22Rv1 (cell line): Measurements from ENCODE around the gene ARID1B.

Experiments used
- CTCF ChIP-seq: fragments of 450-650 bp; IDR thresholded peaks from 2 replicates; pipeline ENCODE4 v1.5.1; 2017; ENCODE audit warnings: mild to moderate bottlenecking
- ZFX ChIP-seq: fragments of 450-650 bp; IDR thresholded peaks from 2 replicates; pipeline ENCODE4 v1.6.1; 2017; ENCODE audit warnings: antibody characterized with exemption, borderline replicate concordance

- TF ChIP-seq CTCF (no peak), ZFX (no peak)
These were observed 392.5 kb downstream of the ARID1B start for GRCh38 chr6:157169656-157170055.
